ENCODE results near the gene ZAP70. TPM values are rescaled to one million over a fixed set of nuclear protein-coding genes. Genes with fewer than 3 reads are reported as not detected.

Gene ZAP70
- total and polyA plus RNA-seq, 2 donors (not counting 1 experiment from before 2014, with no cell fraction given) = 3.4 to 20.5 TPM

GRCh38 chr2:97697252-97698235, 15.8 kb upstream of the ZAP70 start:
- ChIA-PET CTCF (interaction anchor here (0.6 to 7.1 kb wide), 18 partner anchors 11 to 1445 kb away, joined by 3 to 164 read pairs (median 5); partner anchors contain the start of genes ACTR1B, ANKRD36B, C2orf92 and COX5B), POLR2A (interaction anchor here (2.0 kb wide), 1 partner anchor 107 kb away, joined by 7 read pairs; no protein-coding TSS in a partner anchor)
- Histone ChIP-seq H3K9me3 (ENCODE audit: control extremely low read depth in 1 of 3, control insufficient read depth in 2 of 3, insufficient read depth in 1 of 3, low read length in 2 of 3) (no peaks in the 10 kb centered on the region), H3K27ac (ENCODE audit: low read length in 2 of 2) (no peak overlapping the region), H3K4me3 (ENCODE audit: control extremely low read depth in 1 of 5, extremely low read depth in 1 of 5, insufficient read depth in 1 of 5, low read depth in 2 of 5, low read length in 4 of 5) (no peak overlapping the region), H3K36me3 (replicated peaks in 1 of 2; ENCODE audit: control extremely low read depth in 1 of 2, control insufficient read depth in 1 of 2, extremely low read depth in 1 of 2, insufficient read depth in 2 of 2, low read length in 1 of 2) (no peaks in the 10 kb centered on the region), H3K79me2 (ENCODE audit: control insufficient read depth, insufficient read depth, low read length) (no peaks in the 10 kb centered on the region), H2AFZ (ENCODE audit: insufficient read depth, low read depth, low read length, poor library complexity, severe bottlenecking) (peak overlapping the region; percentile 47), H3K27me3 (replicated peaks in 1 of 4; ENCODE audit: control extremely low read depth in 1 of 4, control insufficient read depth in 3 of 4, insufficient read depth in 4 of 4, low read length in 3 of 4) (no peaks in the 10 kb centered on the region), H3K9ac (ENCODE audit: low read length) (no peak overlapping the region), H4K20me1 (ENCODE audit: control insufficient read depth, insufficient read depth, low read length, poor library complexity, severe bottlenecking) (no peaks in the 10 kb centered on the region), H3K4me1 (ENCODE audit: control insufficient read depth in 2 of 2, insufficient read depth in 2 of 2, low read length in 2 of 2) (peaks cover 0 to 3% of the 10 kb centered on the region in 2 donors), H3K4me2 (replicated peaks; ENCODE audit: low read depth, low read length, poor library complexity, severe bottlenecking) (peak overlapping the region; percentile 56)
- peak; percentile 91 for ATAC-seq (ENCODE audit: low read depth)
- no peak overlapping the region for H3K27ac Mint-ChIP-seq
- no peaks in the 10 kb centered on the region for H3K9me3 Mint-ChIP-seq (ENCODE audit: insufficient read depth)
- H3K27me3 Mint-ChIP-seq = no peaks in the 10 kb centered on the region
- peak overlapping the region; percentile 13 for H3K4me3 Mint-ChIP-seq
- H3K4me1 Mint-ChIP-seq = peaks cover 5% of the 10 kb centered on the region
- 33% methylated on average over 9 of the region's 14 CpGs for WGBS (ENCODE audit: insufficient coverage)
- TF ChIP-seq EZH2 (IDR thresholded peaks at IDR 0.05; ENCODE audit: borderline replicate concordance, insufficient read depth, low read depth, low read length, poor library complexity, severe bottlenecking) = no peak
- peak; percentile 98 for TF ChIP-seq CTCF (IDR thresholded peaks at IDR 0.05)
- DNase-seq = peak; percentile 89
- intact Hi-C loops (cut with micrococcal nuclease) = loop anchor here (1.0 kb wide), 3 partner anchors 33 to 107 kb away; partner anchors contain the start of gene ACTR1B
